ENCODE results near the gene SIKE1.
"Not testable (repeated sequence)": the region's sequence is repeated elsewhere in the genome, so short reads cannot be mapped to it uniquely, and the experiment has no call there.

The SIKE1 gene

GRCh38 chr1:114755006-114755931 is 25.2 kb downstream of the SIKE1 start:
- peak; percentile 16 for DNase-seq (ENCODE audit: low spot score)

DNA sequence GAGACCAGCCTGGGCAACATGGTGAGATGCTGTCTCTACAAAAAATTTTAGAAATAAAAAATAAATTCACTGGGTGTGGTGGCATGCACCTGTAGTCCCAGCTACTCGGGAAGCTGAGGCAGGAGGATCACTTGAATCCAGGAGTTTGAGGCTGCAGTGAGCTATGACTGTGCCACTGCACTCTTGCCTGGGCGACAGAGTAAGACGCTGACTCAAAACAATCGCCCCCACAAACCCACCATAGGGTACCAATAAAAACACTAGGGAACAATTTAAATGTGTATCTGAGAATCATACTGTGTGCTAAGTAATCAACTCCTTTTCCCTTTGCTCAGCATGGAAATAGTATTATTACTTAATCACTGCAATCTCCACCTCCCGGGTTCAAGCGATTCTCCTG is 26.8 kb downstream of the SIKE1 start:
- DNase-seq (ENCODE audit: low spot score): not testable (repeated sequence)

- DNase-seq (ENCODE audit: low spot score): no peak
These were observed 27.3 kb downstream of the SIKE1 start for GRCh38 chr1:114753143-114753542.

DNA sequence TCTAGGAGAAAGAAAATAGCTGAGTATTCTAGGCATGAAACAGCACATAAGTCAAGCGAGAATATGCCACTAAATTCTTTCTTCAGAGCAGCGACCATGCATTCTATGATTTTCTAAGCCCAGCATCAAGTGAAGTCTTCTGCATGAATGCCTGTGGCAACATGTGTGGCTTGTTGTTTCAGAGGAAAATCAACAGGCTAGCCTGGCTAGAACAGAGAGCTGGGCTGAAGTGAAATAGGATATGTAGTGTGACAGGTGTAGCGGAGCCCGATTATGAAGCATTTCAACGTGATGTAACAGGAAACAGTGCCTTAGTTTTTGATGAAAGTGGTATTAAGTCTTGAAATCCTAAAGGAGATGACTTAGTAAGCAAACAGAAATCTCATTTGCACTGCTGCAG is 29.7 kb downstream of the SIKE1 start:
- peak; percentile 25 for DNase-seq (ENCODE audit: low spot score)

GRCh38 chr1:114749835-114750234 is 30.6 kb downstream of the SIKE1 start:
- no peak for DNase-seq (ENCODE audit: low spot score)

DNA sequence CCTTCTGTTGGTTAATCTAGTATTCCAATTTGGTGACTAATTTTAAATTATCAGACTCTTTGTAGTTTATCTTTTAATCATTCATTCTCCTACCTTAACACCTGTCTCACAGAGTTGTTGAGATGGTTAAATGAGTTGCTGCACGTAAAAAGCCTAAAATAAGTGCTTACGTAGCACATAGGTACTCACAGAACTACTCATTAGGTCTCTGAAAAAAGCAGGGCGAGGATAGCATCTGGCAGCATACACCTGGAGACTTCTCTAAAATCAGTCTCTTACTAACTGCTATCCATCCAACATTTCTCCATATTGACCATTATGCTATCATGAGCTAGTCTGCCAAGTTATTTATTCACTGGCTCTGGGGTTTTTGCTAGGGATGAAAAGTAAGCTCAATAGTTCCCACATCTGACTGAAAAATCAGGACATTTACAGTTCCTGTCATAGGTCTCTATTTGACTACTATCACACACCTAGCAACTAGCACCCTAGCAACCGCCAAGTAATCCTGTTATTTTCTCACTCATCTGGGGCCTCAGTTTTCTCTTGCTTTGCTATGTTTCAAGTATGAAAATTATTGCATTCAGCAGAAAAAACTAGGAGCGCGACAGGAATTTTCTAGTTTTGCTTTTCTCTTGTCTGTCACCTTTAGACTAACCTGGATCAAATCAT is 33.9 kb downstream of the SIKE1 start:
- no peak for DNase-seq (ENCODE audit: low spot score)

GRCh38 chr1:114745291-114745690 is 35.2 kb downstream of the SIKE1 start:
- DNase-seq (ENCODE audit: low spot score): no peak

GRCh38 chr1:114741963-114742746 is 38.3 kb downstream of the SIKE1 start:
- DNase-seq (ENCODE audit: low spot score): no peak

- DNase-seq (ENCODE audit: low spot score): no peak
These were observed 40.2 kb downstream of the SIKE1 start for GRCh38 chr1:114740331-114740730.

GRCh38 chr1:114737314-114737849 is 43.1 kb downstream of the SIKE1 start:
- DNase-seq (ENCODE audit: low spot score): no peak

DNA sequence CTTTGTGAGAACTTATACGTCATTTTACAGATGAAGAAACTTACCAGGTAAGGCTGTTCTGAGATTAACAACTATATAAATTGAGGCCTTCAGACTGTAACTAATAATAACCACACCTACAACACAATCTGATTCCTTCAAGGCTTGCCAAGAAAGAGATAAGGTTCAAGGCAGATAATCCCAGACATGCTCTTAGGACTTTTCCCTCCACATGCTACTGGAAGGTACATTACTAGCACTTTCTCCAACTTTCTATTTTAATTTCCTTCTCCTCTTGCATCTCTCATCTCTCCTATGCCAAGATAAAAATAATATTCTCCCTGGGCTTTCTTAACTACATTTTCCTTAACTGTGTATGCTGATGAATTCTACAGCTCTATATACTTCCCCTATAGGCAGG is 45.0 kb downstream of the SIKE1 start:
- no peak for DNase-seq (ENCODE audit: low spot score)

DNA sequence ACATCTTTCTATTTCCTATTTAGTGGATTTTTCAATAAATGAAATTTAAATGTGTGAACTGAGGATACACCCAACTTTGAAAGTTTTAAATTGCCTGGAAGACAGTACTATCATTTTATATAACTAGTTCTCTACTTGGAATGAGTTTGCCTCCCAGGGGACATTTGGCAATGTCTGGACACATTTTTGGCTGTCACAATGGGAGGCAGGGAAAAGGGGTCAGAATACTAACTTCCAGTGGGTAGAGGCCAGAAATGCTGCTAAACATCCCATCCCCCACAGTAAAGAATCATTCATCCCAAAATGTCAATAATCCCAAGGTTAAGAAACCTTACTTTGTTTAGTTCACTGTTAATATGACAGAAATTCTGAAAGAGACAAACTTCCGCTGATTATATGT is 50.7 kb downstream of the SIKE1 start:
- DNase-seq (ENCODE audit: low spot score): no peak

DNA sequence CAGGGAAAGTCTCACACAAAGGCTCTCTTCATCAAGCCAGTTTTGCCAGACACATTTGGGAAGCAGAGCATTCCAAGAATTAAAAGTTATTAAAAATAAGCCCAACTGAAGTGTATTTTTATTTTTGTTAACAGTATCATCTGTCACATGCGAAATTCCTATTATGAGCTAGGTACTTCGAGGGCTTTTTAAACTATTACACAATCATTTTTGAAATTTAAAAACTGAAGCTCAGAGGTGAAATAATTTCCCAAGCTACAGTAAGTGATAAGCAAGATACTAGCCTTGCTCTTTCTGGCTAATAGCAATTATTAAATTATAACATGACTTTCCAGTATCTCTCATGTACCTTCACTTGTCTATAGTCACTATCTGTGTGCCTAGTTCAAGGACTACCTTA is 51.9 kb downstream of the SIKE1 start:
- no peak for DNase-seq (ENCODE audit: low spot score)

DNA sequence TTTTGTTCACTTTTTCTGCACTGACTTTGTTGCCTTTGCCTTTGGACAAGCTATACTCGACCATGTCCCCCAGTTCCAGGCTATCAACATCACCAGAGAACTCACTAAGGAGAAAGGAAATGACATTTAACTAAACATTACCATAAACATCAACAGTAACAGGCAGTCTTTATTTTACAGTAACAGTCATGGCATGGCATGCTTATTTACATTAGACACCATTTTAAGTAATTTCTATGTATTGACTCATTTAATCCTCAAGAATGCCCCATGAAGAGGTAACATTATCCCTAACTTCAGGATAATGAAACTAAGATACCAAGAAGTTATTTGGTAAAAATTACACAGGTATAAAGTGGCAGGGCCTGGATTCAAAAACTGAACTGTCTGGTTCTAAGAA is 55.3 kb downstream of the SIKE1 start:
- no peak for DNase-seq (ENCODE audit: low spot score)

DNA sequence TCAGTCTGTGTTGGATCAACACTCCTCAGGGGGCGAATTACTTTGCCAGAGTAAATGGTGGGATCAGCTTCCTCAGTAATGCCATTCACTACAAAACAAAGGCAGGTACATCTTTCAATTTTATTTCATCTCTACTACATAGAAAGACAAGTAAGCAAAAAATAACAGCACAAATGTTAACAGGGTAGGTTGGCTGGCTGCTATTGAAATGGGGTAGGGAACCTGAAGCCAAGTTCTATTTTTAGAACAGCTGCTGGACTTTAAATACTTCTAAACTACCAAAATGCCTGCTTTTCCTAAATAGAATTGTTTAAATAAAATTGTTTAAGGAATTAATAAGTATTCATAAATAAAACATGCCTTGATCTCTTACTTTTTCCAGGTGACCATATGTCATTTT is 56.6 kb downstream of the SIKE1 start:
- DNase-seq (ENCODE audit: low spot score): no peak

DNA sequence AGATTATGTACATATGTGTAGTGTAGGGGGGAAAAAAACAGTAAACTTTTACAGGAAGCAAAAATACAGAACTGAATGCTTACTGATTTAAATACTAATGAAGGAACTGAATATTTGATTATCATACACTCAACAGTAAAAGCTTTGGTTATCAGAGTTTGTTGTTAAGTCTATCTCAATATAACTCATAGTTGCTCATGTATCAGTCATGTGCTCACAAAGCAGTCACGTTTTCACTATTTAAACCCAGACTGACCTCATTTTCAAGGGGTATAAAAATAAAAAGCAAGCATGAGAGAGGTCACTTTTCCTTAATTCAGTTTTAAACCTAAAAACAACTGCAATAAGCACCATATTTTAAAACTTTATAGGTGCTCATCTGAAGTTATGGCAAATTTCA is 57.0 kb downstream of the SIKE1 start:
- no peak for DNase-seq (ENCODE audit: low spot score)

DNA sequence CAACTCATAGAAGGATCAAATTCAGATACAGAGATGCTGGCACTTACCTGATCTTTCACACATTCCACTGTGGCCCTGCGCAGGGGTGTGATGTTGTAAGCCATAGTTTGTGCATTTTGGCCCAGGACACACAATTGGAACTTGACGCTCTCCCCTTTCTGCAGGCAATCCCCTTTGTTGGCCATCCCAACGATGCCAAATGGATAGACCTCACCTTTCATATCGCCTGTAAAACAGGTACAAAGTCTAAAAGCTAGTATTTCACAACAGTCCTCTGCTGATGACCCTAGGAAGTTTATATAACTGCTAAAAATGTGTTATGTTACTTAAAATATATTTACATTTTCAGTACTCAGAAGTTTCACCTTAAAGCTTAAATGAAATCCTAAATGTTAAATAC is 60.0 kb downstream of the SIKE1 start:
- no peak for DNase-seq (ENCODE audit: low spot score)
